Body of pancreas (tissue), 4 donors: ENCODE data around the gene RNF113B.

Experiments used
- POLR2A ChIP-seq, 3 donors: fragments of 450-650 bp; IDR thresholded peaks; one replicate each; pipeline ENCODE4 v1.6.1; 2016; ENCODE audit warnings: antibody characterized with exemption in 3 of 3, mild to moderate bottlenecking in 2 of 3
- TF ChIP-seq, protein P1 (sequence below), 7 experiments: fragments of 450-650 bp in 4 of 7; fragments of 200-600 bp in 3 of 7; sonication (generic) in 3 of 7; IDR thresholded peaks; one replicate each; pipeline ENCODE4 v1.5.1; 2016 to 2019; ENCODE audit warnings: antibody characterized with exemption in 7 of 7

DNA sequence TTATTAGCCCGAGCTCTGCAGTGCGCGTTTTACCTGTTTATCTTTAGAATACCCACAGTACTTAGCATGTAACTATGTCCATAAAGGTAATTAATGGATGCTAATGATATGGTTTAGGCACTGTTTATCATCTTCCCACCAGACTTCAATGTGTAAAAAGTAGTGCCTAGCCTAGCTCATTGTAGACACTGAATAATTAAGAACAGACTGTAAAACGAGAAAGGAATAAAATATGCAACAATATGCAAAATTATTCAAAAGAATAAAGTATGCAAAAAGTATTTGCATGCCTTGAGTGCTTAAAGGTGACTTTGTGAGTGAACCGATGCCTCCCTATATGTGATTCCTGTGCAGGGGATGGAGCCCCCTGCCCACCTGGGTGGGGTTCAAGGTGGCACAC, 35.7 kb upstream of the RNF113B start:
- TF ChIP-seq, protein P1, sequence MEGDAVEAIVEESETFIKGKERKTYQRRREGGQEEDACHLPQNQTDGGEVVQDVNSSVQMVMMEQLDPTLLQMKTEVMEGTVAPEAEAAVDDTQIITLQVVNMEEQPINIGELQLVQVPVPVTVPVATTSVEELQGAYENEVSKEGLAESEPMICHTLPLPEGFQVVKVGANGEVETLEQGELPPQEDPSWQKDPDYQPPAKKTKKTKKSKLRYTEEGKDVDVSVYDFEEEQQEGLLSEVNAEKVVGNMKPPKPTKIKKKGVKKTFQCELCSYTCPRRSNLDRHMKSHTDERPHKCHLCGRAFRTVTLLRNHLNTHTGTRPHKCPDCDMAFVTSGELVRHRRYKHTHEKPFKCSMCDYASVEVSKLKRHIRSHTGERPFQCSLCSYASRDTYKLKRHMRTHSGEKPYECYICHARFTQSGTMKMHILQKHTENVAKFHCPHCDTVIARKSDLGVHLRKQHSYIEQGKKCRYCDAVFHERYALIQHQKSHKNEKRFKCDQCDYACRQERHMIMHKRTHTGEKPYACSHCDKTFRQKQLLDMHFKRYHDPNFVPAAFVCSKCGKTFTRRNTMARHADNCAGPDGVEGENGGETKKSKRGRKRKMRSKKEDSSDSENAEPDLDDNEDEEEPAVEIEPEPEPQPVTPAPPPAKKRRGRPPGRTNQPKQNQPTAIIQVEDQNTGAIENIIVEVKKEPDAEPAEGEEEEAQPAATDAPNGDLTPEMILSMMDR (IDR thresholded peaks at IDR 0.05): no peak
- no peak for TF ChIP-seq POLR2A (IDR thresholded peaks at IDR 0.05)
